ENCODE measurements around the gene SLC2A13.

Gene SLC2A13

GRCh38 chr12:39743655-39744054, 362.2 kb downstream of the SLC2A13 start:
- no peaks in the 10 kb centered on the region for H3K9me3 ChIP-seq (ENCODE audit: insufficient read depth, low read depth, low read length)
- TF ChIP-seq EZH2phosphoT487 (IDR thresholded peaks at IDR 0.05; ENCODE audit: borderline replicate concordance) (no peak), CTCF (conservative IDR thresholded peaks at IDR 0.05; ENCODE audit: low read length) (no peak)
- H3F3A ChIP-seq (ENCODE audit: low read depth) = no peaks in the 10 kb centered on the region
- no peaks in the 10 kb centered on the region for H3K9me2 ChIP-seq (replicated peaks; ENCODE audit: low read depth, low read length)
- H3K4me1 ChIP-seq (ENCODE audit: insufficient read depth, low read length, poor library complexity, severe bottlenecking) = no peaks in the 10 kb centered on the region
- H3K79me2 ChIP-seq (ENCODE audit: insufficient read depth, low read length) = no peaks in the 10 kb centered on the region
- H3K9ac ChIP-seq (ENCODE audit: low read depth, low read length, poor library complexity, severe bottlenecking) = no peak overlapping the region
- no peaks in the 10 kb centered on the region for H3K27me3 ChIP-seq (ENCODE audit: insufficient read depth, low read length, poor library complexity, severe bottlenecking)
- H4K20me1 ChIP-seq (ENCODE audit: insufficient read depth, low read length, poor library complexity, severe bottlenecking) = no peaks in the 10 kb centered on the region
- no peak overlapping the region for H3K4me2 ChIP-seq (ENCODE audit: low read depth, low read length, poor library complexity, severe bottlenecking)
- no peaks in the 10 kb centered on the region for H3K36me3 ChIP-seq (ENCODE audit: insufficient read depth, low read length)
- no peak overlapping the region for H3K4me3 ChIP-seq (ENCODE audit: low read length, poor library complexity, severe bottlenecking)
- H2AFZ ChIP-seq (ENCODE audit: low read length) = no peak overlapping the region

DNA sequence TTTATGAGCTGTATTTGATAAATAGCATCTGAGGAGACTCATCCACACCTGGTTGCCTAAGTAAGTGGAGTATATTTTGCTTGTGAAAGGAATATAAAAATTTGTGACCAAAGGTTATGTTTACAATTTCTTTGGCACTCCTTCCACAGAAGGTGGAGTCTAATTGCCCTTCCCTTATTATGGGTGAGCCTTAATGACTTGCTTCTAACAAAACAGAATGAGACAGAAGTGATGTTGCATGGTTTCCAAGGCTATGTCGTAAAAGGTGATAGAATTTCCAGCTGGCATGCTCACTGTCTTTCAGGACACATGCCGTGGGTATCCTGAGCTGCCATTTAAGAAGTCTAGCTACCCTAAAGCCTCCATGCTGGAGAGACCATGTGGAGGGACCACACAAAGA, 369.5 kb downstream of the SLC2A13 start:
- Histone ChIP-seq H3F3A (ENCODE audit: low read depth) (no peaks in the 10 kb centered on the region), H3K4me2 (ENCODE audit: low read depth, low read length, poor library complexity, severe bottlenecking) (no peak overlapping the region), H3K9me3 (ENCODE audit: insufficient read depth, low read depth, low read length) (peaks cover 6% of the 10 kb centered on the region; the same call in 1 of the 2 replicates), H3K4me1 (ENCODE audit: insufficient read depth, low read length, poor library complexity, severe bottlenecking) (no peaks in the 10 kb centered on the region), H4K20me1 (ENCODE audit: insufficient read depth, low read length, poor library complexity, severe bottlenecking) (no peaks in the 10 kb centered on the region), H3K9me2 (replicated peaks; ENCODE audit: low read depth, low read length) (no peaks in the 10 kb centered on the region), H3K36me3 (ENCODE audit: insufficient read depth, low read length) (no peaks in the 10 kb centered on the region), H2AFZ (ENCODE audit: low read length) (no peak overlapping the region), H3K79me2 (ENCODE audit: insufficient read depth, low read length) (no peaks in the 10 kb centered on the region), H3K9ac (ENCODE audit: low read depth, low read length, poor library complexity, severe bottlenecking) (no peak overlapping the region), H3K4me3 (ENCODE audit: low read length, poor library complexity, severe bottlenecking) (no peak overlapping the region), H3K27me3 (ENCODE audit: insufficient read depth, low read length, poor library complexity, severe bottlenecking) (no peaks in the 10 kb centered on the region)
- TF ChIP-seq EZH2phosphoT487 (IDR thresholded peaks at IDR 0.05; ENCODE audit: borderline replicate concordance) (no peak), CTCF (conservative IDR thresholded peaks at IDR 0.05; ENCODE audit: low read length) (no peak)

GRCh38 chr12:39723831-39724230, 382.1 kb downstream of the SLC2A13 start:
- H3K9me2 ChIP-seq (replicated peaks; ENCODE audit: low read depth, low read length) = no peaks in the 10 kb centered on the region
- H3K9me3 ChIP-seq (ENCODE audit: insufficient read depth, low read depth, low read length) = no peaks in the 10 kb centered on the region
- H3K36me3 ChIP-seq (ENCODE audit: insufficient read depth, low read length) = no peaks in the 10 kb centered on the region
- TF ChIP-seq EZH2phosphoT487 (IDR thresholded peaks at IDR 0.05; ENCODE audit: borderline replicate concordance) (no peak), CTCF (conservative IDR thresholded peaks at IDR 0.05; ENCODE audit: low read length) (no peak)
- H2AFZ ChIP-seq (ENCODE audit: low read length) = no peak overlapping the region
- H3K4me3 ChIP-seq (ENCODE audit: low read length, poor library complexity, severe bottlenecking) = no peak overlapping the region
- no peak overlapping the region for H3K9ac ChIP-seq (ENCODE audit: low read depth, low read length, poor library complexity, severe bottlenecking)
- no peaks in the 10 kb centered on the region for H4K20me1 ChIP-seq (ENCODE audit: insufficient read depth, low read length, poor library complexity, severe bottlenecking)
- H3F3A ChIP-seq (ENCODE audit: low read depth) = no peaks in the 10 kb centered on the region
- H3K4me1 ChIP-seq (ENCODE audit: insufficient read depth, low read length, poor library complexity, severe bottlenecking) = peaks cover 3% of the 10 kb centered on the region
- no peaks in the 10 kb centered on the region for H3K27me3 ChIP-seq (ENCODE audit: insufficient read depth, low read length, poor library complexity, severe bottlenecking)
- no peak overlapping the region for H3K4me2 ChIP-seq (ENCODE audit: low read depth, low read length, poor library complexity, severe bottlenecking)
- H3K79me2 ChIP-seq (ENCODE audit: insufficient read depth, low read length) = no peaks in the 10 kb centered on the region
